ENCODE data around the gene DGKG. TPM values are rescaled to one million over a fixed set of nuclear protein-coding genes. Genes with fewer than 3 reads are reported as not detected.

DGKG gene
- total and polyA plus RNA-seq, 10 of the 15 experiments (the other 5 are each of a cell fraction or from before 2014, with no cell fraction given) = 0.39 to 6.2 (median 4.7) TPM

DNA sequence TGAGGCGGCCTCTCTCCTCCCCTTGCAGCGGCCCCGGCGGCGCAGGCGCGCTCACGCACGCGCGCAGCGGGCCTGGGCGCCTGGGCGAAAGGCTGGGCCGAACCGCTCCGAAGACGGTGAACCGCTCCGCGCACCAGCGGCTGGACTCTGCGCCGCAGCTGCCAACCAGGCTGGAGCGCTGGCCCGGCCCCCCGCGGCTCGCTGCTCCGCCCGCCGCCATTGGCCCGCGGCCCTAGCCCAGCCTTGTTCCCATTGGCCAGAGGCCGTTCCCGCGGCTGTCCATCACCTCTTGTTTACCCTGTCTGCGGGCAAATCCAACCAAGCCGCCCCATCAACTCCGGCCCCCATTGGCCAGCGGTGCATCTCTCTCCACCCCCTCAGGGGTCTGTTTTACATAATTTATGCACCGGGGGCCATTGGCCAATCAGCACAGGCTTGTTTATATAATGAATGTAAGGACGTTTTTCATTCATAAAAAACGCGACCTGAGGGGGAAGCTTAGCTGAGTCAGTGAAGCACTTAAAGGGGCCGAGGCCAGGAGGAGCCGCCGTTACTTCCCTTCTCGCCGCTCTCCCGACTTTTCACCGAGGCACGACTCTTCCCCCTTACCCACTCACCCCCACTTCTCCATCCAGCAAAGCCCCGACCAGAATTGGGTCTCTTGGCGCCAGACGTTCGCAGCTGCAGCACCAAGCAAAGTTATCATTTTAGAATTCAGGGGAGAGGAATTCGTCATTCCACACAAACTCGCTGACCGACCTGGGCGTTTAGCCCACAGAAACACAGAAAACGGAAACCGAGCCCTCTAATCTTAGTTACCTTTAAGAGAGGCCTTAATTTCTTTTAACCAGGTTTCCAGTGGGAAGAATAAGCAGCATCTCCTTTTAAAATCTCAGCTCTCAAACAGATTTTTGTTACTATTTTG is 252.8 kb downstream of the DGKG start, which contains the start of gene ETV5 (continued):
- peak; percentile 63 for TF ChIP-seq CREB1 (IDR thresholded peaks at IDR 0.05; ENCODE audit: low read depth)
- TF ChIP-seq ATF3 (IDR thresholded peaks at IDR 0.05; ENCODE audit: borderline replicate concordance, extremely low read depth, low read depth, low read length) = no peak
- no peak for TF ChIP-seq RELA (IDR thresholded peaks at IDR 0.05; ENCODE audit: borderline replicate concordance, partially characterized antibody)
- TF ChIP-seq, protein P1, sequence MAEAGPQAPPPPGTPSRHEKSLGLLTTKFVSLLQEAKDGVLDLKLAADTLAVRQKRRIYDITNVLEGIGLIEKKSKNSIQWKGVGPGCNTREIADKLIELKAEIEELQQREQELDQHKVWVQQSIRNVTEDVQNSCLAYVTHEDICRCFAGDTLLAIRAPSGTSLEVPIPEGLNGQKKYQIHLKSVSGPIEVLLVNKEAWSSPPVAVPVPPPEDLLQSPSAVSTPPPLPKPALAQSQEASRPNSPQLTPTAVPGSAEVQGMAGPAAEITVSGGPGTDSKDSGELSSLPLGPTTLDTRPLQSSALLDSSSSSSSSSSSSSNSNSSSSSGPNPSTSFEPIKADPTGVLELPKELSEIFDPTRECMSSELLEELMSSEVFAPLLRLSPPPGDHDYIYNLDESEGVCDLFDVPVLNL (IDR thresholded peaks at IDR 0.05; ENCODE audit: low read depth, low read length) = 0 out of 2 replicates have a peak, but pooled peaks have one; percentile 26
- TF ChIP-seq MYB (IDR thresholded peaks at IDR 0.05; ENCODE audit: borderline replicate concordance, low read depth, low read length) = no peak
- peak; percentile 52; the same call in 1 of the 2 replicates for TF ChIP-seq RUNX3 (IDR thresholded peaks at IDR 0.05; ENCODE audit: low read length)
- TF ChIP-seq GABPA (IDR thresholded peaks at IDR 0.05; ENCODE audit: low read depth) = no peak
- TF ChIP-seq EED (IDR thresholded peaks at IDR 0.05; ENCODE audit: low read depth) = 0 out of 2 replicates have a peak, but pooled peaks have one; percentile 44
- peak in 1 of 2 experiments; percentile 47; a peak in 1 of 4 replicates for TF ChIP-seq BHLHE40 (IDR thresholded peaks at IDR 0.05; ENCODE audit: borderline replicate concordance in 1 of 2, low read depth in 2 of 2, low read length in 1 of 2)
- TF ChIP-seq WRNIP1 (IDR thresholded peaks at IDR 0.05; ENCODE audit: borderline replicate concordance, low read depth, low read length) = no peak
- TF ChIP-seq NR2C2 (IDR thresholded peaks at IDR 0.05; ENCODE audit: borderline replicate concordance, control insufficient read depth, insufficient read length, low read depth) = no peak
- TF ChIP-seq SKIL (IDR thresholded peaks at IDR 0.05; ENCODE audit: low read depth, poor library complexity, severe bottlenecking) = no peak
- TF ChIP-seq POLR2AphosphoS5 (IDR thresholded peaks at IDR 0.05; ENCODE audit: low read length) = peak; percentile 57; the same call in 1 of the 2 replicates
- peak; percentile 80 for TF ChIP-seq FOS (IDR thresholded peaks at IDR 0.05; ENCODE audit: borderline replicate concordance, extremely low read depth, insufficient read length)
- no peak for TF ChIP-seq MTA2 (IDR thresholded peaks at IDR 0.05; ENCODE audit: low read depth)
- TF ChIP-seq, protein P2, sequence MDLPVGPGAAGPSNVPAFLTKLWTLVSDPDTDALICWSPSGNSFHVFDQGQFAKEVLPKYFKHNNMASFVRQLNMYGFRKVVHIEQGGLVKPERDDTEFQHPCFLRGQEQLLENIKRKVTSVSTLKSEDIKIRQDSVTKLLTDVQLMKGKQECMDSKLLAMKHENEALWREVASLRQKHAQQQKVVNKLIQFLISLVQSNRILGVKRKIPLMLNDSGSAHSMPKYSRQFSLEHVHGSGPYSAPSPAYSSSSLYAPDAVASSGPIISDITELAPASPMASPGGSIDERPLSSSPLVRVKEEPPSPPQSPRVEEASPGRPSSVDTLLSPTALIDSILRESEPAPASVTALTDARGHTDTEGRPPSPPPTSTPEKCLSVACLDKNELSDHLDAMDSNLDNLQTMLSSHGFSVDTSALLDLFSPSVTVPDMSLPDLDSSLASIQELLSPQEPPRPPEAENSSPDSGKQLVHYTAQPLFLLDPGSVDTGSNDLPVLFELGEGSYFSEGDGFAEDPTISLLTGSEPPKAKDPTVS (IDR thresholded peaks at IDR 0.05; ENCODE audit: low read depth, low read length) = no peak
- TF ChIP-seq SPI1 (IDR thresholded peaks at IDR 0.05; ENCODE audit: borderline replicate concordance, insufficient read depth, low read depth, low read length) = no peak; the same call in 1 of the 2 replicates
